HEK293 (cell line): Measurements from ENCODE around the gene PGAM5.

Experiments used
- ATF2 ChIP-seq: fragments of 450-650 bp; formaldehyde crosslinking; IDR thresholded peaks from 2 replicates; pipeline ENCODE4 v1.5.1; 2016; ENCODE audit warnings: missing biosample characterization, missing genetic modification characterization, low read depth
- HOXC10 ChIP-seq: sonication (generic); formaldehyde crosslinking; IDR thresholded peaks from 2 replicates; pipeline ENCODE4 v1.8.1; 2023; ENCODE audit warnings: mild to moderate bottlenecking, missing genetic modification reagents
- KLF17 ChIP-seq: fragments of 450-650 bp; formaldehyde crosslinking; IDR thresholded peaks from 2 replicates; pipeline ENCODE4 v1.5.1; 2016; ENCODE audit warnings: missing biosample characterization, missing genetic modification characterization
- PRDM4 ChIP-seq: fragments of 450-650 bp; formaldehyde crosslinking; IDR thresholded peaks from 2 replicates; pipeline ENCODE4 v1.5.1; 2017; ENCODE audit warnings: missing biosample characterization, missing genetic modification characterization
- ZBTB20 ChIP-seq: fragments of 450-650 bp; formaldehyde crosslinking; IDR thresholded peaks from 2 replicates; pipeline ENCODE4 v1.5.1; 2016; ENCODE audit warnings: missing biosample characterization, missing genetic modification characterization
- ZFP3 ChIP-seq: fragments of 450-650 bp; formaldehyde crosslinking; IDR thresholded peaks from 2 replicates; pipeline ENCODE4 v1.5.1; 2016; ENCODE audit warnings: low read depth, missing biosample characterization, missing genetic modification characterization
- ZFP69B ChIP-seq: fragments of 450-650 bp; formaldehyde crosslinking; IDR thresholded peaks from 2 replicates; pipeline ENCODE4 v1.5.1; 2016; ENCODE audit warnings: missing biosample characterization, missing genetic modification characterization
- ZIC2 ChIP-seq: fragments of 450-650 bp; formaldehyde crosslinking; IDR thresholded peaks from 2 replicates; pipeline ENCODE4 v1.5.1; 2016; ENCODE audit warnings: missing biosample characterization, missing genetic modification characterization
- ZNF155 ChIP-seq: fragments of 450-650 bp; formaldehyde crosslinking; IDR thresholded peaks from 2 replicates; pipeline ENCODE4 v1.5.1; 2016; ENCODE audit warnings: missing biosample characterization, missing genetic modification characterization
- ZNF324 ChIP-seq: fragments of 450-650 bp; formaldehyde crosslinking; IDR thresholded peaks from 2 replicates; pipeline ENCODE4 v1.5.1; 2016; ENCODE audit warnings: missing biosample characterization, missing genetic modification characterization
- ZNF394 ChIP-seq: fragments of 450-650 bp; formaldehyde crosslinking; IDR thresholded peaks from 2 replicates; pipeline ENCODE4 v1.5.1; 2016; ENCODE audit warnings: missing biosample characterization, missing genetic modification characterization, mild to moderate bottlenecking, moderate library complexity, borderline replicate concordance
- ZNF529 ChIP-seq: fragments of 450-650 bp; formaldehyde crosslinking; IDR thresholded peaks from 2 replicates; pipeline ENCODE4 v1.5.1; 2017; ENCODE audit warnings: missing genetic modification characterization, missing biosample characterization; ENCODE audit not compliant: insufficient replicate concordance
- ZNF626 ChIP-seq: fragments of 450-650 bp; sonication (Bioruptor Pico); formaldehyde crosslinking; IDR thresholded peaks from 2 replicates; pipeline ENCODE4 v1.5.1; 2018; ENCODE audit warnings: missing biosample characterization, missing genetic modification characterization, inconsistent platforms
- ZNF639 ChIP-seq: fragments of 450-650 bp; formaldehyde crosslinking; IDR thresholded peaks from 2 replicates; pipeline ENCODE4 v1.5.1; 2016; ENCODE audit warnings: missing biosample characterization, missing genetic modification characterization
- ZNF692 ChIP-seq: fragments of 450-650 bp; formaldehyde crosslinking; IDR thresholded peaks from 2 replicates; pipeline ENCODE4 v1.5.1; 2016; ENCODE audit warnings: missing biosample characterization, missing genetic modification characterization
- ZNF747 ChIP-seq: fragments of 450-650 bp; formaldehyde crosslinking; IDR thresholded peaks from 2 replicates; pipeline ENCODE4 v1.5.1; 2016; ENCODE audit warnings: missing biosample characterization, missing genetic modification characterization
- ZNF776 ChIP-seq: fragments of 450-650 bp; formaldehyde crosslinking; IDR thresholded peaks from 2 replicates; pipeline ENCODE4 v1.5.0; 2017; ENCODE audit warnings: missing biosample characterization, missing genetic modification characterization, borderline replicate concordance
- ZNF792 ChIP-seq: fragments of 450-650 bp; formaldehyde crosslinking; IDR thresholded peaks from 2 replicates; pipeline ENCODE4 v1.5.1; 2016; ENCODE audit warnings: missing biosample characterization, missing genetic modification characterization
- TF ChIP-seq, protein P1 (sequence below): fragments of 450-650 bp; formaldehyde crosslinking; IDR thresholded peaks from 2 replicates; pipeline ENCODE4 v1.5.1; 2016; ENCODE audit warnings: missing biosample characterization, missing genetic modification characterization, borderline replicate concordance
- TF ChIP-seq, protein P2 (sequence below): fragments of 450-650 bp; formaldehyde crosslinking; IDR thresholded peaks from 2 replicates; pipeline ENCODE4 v1.5.1; 2016; ENCODE audit warnings: missing biosample characterization, missing genetic modification characterization

Gene PGAM5

DNA sequence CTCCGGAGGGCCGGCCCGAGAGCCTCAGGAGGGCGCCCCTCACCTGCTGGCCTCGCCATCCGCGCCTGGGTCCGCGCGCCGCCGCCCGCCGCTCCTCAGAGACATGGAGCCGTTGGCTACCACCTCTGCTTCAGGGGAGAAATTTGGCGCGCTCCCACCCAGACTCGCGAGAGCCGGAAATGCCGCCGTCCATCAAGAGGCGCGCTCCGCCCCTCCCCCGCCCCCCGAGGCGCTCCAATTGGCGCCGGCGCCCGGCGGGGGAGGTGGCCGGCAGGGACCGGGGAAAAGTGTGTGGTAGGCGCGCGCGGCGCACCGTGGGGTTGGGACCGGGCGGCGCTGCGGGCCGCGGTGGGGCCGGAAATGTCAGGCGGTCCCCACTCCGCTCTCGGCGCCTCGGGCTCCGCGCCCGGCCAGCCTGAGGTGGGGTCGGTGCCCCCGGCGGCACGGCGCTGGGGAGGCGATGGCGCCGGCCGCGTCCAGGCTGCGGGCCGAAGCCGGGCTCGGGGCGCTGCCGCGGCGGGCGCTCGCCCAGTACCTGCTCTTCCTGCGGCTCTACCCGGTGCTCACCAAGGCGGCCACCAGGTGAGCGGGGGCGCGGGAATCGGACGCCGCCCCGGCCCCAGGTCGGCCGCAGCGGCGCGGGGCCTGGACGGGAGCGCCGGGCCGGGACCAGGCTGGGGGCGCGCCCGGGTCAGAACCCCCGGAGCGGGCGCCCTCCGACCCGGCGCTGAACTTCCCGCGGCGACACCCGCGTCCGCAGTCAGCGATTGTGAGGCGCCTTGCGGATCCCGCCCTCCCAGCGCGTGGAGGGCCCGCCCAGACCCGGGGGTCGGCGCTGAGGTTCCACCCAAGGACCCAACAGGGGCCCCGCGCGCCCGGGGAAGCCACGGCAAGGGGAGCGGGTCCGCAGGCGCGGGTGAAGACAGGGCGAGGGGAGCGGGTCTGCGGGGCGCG lies 23.2 kb upstream of the PGAM5 start, which contains the start of the genes POLE and PXMP2 (continued):
- TF ChIP-seq PRDM4 (no peak; the same call in 1 of the 2 replicates), KLF17 (peak; percentile 58), ZFP69B (0 out of 2 replicates have a peak, but pooled peaks have one; percentile 31), ZIC2 (tag by site-specific recombination) (peak; percentile 75), ZNF155 (tag by site-specific recombination) (no peak), ZNF776 (tag by site-specific recombination) (no peak), ZNF747 (tag by site-specific recombination) (no peak), HOXC10 (CRISPR knock-in tag) (no peak), ZFP3 (tag by site-specific recombination) (no peak), ZNF394 (tag by site-specific recombination) (no peak), ZNF692 (tag by site-specific recombination) (peak; percentile 50; the same call in 1 of the 2 replicates), ZNF626 (tag by site-specific recombination) (no peak), ZNF324 (tag by site-specific recombination) (peak; percentile 46; the same call in 1 of the 2 replicates), ZNF529 (tag by site-specific recombination) (no peak), ZBTB20 (tag by site-specific recombination) (no peak), ZNF639 (tag by site-specific recombination) (no peak), ATF2 (tag by site-specific recombination) (no peak), ZNF792 (tag by site-specific recombination) (no peak)
- TF ChIP-seq, protein P1, sequence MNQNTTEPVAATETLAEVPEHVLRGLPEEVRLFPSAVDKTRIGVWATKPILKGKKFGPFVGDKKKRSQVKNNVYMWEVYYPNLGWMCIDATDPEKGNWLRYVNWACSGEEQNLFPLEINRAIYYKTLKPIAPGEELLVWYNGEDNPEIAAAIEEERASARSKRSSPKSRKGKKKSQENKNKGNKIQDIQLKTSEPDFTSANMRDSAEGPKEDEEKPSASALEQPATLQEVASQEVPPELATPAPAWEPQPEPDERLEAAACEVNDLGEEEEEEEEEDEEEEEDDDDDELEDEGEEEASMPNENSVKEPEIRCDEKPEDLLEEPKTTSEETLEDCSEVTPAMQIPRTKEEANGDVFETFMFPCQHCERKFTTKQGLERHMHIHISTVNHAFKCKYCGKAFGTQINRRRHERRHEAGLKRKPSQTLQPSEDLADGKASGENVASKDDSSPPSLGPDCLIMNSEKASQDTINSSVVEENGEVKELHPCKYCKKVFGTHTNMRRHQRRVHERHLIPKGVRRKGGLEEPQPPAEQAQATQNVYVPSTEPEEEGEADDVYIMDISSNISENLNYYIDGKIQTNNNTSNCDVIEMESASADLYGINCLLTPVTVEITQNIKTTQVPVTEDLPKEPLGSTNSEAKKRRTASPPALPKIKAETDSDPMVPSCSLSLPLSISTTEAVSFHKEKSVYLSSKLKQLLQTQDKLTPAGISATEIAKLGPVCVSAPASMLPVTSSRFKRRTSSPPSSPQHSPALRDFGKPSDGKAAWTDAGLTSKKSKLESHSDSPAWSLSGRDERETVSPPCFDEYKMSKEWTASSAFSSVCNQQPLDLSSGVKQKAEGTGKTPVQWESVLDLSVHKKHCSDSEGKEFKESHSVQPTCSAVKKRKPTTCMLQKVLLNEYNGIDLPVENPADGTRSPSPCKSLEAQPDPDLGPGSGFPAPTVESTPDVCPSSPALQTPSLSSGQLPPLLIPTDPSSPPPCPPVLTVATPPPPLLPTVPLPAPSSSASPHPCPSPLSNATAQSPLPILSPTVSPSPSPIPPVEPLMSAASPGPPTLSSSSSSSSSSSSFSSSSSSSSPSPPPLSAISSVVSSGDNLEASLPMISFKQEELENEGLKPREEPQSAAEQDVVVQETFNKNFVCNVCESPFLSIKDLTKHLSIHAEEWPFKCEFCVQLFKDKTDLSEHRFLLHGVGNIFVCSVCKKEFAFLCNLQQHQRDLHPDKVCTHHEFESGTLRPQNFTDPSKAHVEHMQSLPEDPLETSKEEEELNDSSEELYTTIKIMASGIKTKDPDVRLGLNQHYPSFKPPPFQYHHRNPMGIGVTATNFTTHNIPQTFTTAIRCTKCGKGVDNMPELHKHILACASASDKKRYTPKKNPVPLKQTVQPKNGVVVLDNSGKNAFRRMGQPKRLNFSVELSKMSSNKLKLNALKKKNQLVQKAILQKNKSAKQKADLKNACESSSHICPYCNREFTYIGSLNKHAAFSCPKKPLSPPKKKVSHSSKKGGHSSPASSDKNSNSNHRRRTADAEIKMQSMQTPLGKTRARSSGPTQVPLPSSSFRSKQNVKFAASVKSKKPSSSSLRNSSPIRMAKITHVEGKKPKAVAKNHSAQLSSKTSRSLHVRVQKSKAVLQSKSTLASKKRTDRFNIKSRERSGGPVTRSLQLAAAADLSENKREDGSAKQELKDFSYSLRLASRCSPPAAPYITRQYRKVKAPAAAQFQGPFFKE: no peak
- TF ChIP-seq, protein P2, sequence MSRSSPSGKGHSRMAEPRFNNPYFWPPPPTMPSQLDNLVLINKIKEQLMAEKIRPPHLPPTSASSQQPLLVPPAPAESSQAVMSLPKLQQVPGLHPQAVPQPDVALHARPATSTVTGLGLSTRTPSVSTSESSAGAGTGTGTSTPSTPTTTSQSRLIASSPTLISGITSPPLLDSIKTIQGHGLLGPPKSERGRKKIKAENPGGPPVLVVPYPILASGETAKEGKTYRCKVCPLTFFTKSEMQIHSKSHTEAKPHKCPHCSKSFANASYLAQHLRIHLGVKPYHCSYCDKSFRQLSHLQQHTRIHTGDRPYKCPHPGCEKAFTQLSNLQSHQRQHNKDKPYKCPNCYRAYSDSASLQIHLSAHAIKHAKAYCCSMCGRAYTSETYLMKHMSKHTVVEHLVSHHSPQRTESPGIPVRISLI: no peak
